Right renal pelvis (tissue), 4 donors: ENCODE results near the gene NUP43. TPM values are rescaled to one million over a fixed set of nuclear protein-coding genes. Genes with fewer than 3 reads are reported as not detected.
"Not testable (repeated sequence)": the region's sequence is repeated elsewhere in the genome, so short reads cannot be mapped to it uniquely, and the experiment has no call there.

ENCODE experiments used
- DNase-seq, 4 donors: peaks; one replicate each; pipeline ENCODE4 v3.0.0-alpha.2; 2013; ENCODE audit warnings: low read depth in 4 of 4, low spot score in 3 of 4, missing footprints in 1 of 4
- polyA plus RNA-seq, 4 donors: library from polyadenylated mRNA; unstranded; fragments of 120-200 nt; gene quantifications; one replicate each; pipeline ENCODE4 v1.2.1, GENCODE V29; 2013; ENCODE audit not compliant: insufficient read length in 4 of 4

Gene NUP43, protein sequence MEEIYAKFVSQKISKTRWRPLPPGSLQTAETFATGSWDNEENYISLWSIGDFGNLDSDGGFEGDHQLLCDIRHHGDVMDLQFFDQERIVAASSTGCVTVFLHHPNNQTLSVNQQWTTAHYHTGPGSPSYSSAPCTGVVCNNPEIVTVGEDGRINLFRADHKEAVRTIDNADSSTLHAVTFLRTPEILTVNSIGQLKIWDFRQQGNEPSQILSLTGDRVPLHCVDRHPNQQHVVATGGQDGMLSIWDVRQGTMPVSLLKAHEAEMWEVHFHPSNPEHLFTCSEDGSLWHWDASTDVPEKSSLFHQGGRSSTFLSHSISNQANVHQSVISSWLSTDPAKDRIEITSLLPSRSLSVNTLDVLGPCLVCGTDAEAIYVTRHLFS
- polyA plus RNA-seq = 10 to 100 TPM; 36.2 to 46.0 (median 43.4) TPM

DNA sequence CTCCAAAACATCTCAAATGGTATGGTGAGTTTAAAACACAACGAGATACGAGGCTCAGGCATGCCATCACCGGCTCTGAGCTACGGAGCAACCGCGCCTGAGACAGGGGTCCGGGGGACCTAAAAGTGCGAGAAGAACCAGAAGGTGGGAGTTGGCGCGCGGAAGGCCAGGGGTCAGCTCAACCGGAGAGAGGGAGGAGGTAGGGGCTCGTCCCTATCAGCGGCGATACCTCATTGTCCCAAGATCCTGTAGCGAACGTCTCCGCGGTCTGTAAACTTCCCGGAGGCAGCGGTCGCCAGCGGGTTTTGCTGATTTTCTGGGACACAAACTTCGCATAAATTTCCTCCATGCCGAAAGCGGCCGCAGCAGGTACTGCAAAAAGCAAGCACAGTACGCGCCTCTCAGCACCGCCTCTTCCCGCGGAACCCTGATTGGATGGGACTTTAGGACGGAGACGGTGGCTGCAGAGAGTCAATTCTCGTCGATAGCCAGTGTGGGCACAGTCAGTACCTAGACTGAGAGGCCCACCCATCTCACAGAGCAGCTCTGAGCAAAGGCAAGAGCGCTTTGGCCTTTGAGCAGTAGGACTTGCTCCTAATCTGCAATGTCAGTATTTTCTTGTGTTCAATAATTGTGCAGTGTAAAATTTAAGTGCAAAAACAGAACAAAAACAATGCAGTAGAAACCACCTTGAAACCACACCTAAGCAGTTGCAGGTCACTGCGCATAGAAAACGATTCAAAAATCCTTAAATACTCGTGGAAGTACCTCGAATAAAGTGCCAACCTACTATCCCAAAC, at the start of gene NUP43:
Gene NUP43 (minus strand): TSS at position 383 of the 800 bp plus-strand sequence. CDS start 34 bp downstream, at position 349.
- peak; percentile 88 to 92 (median 90) for DNase-seq

DNA sequence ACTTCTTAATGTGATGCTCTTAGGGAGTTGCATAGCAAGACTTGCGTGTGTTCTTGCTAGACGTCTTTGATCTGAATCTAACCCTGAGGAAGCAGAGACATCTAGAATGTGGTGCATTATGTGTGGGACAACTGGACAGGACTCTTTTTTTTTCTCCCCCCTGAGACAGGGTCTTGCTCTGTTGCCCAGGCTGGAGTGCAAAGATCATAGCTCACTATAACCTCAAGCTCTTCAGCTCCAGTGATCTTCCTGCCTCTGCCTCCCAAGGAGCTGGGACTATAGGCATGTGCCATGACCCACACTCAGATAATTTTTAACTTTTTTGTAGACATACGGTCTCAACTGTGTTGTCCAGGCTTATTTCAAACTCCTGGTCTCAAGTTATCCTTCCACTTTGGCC, 37.2 kb upstream of the NUP43 start:
- DNase-seq = no peak

DNA sequence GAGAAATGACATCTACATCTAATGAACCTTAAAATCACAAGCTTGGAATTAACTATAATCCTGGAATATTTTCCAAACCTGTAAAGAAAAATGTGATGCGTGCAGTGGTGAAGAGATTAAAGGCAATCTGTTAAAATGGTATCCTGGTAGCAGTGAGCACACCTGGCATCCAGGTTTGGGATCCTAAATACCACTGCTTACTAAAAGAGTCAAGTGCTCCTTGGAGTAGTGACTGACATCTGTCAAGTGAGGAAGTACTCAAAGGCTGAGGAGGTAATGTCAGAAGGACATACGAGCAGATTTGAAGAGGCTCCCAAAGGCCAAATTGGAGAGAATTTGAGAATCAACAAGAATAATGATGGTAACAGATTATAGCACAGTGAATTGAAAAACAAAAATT, 36.0 kb upstream of the NUP43 start:
- DNase-seq = no peak

DNA sequence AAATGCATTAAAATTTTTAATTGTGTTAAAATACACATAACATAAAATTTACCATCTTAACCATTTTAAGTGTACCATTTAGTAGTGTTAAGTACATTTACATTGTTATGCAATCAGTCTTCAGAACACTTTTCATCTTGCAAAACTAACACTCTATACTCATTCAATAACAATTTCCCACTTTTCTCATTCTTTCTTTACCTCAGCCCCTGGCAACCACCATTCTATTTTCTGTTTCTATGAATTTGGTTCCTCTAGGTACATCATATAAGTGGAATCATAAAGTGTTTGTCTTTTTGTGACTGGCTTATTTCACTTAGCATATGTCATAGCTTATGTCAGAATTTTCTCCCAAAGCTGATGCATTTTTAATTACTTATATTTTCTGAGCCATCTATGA, 35.4 kb upstream of the NUP43 start:
- no peak for DNase-seq

DNA sequence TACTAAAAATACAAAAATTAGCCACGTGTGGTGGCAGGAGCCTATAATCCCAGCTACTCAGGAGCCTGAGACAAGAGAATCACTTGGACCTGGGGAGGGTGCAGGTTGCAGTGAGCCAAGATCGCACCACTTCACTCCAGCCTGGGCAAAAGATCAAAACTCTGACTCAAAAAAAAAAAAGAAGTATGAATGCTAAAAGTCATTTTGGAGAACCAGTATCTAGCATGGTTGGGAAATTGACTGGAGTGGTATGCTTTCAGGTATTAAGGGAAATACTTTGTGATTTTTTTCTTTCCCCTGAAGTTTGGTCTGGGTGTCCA, 33.3 kb upstream of the NUP43 start:
- no peak for DNase-seq

DNA sequence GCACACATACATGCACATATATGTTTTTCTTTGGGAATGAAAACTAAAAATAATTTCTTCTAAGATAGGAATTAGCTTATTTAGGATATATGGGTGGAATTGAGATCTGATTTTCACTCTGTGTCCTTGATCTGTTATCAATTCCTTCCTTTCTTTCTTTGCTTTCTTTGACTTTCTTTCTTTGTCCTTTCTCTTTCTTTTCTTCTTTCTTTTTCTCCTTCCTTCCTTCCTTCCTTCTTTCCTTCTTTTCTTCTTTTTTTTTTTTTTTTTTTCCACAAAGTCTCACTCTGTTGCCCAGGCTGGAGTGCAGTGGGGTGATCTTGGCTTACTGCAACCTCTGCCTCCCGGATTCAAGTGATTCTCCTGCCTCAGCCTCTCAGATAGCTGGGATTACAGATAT, 31.3 kb upstream of the NUP43 start:
- no peak for DNase-seq

DNA sequence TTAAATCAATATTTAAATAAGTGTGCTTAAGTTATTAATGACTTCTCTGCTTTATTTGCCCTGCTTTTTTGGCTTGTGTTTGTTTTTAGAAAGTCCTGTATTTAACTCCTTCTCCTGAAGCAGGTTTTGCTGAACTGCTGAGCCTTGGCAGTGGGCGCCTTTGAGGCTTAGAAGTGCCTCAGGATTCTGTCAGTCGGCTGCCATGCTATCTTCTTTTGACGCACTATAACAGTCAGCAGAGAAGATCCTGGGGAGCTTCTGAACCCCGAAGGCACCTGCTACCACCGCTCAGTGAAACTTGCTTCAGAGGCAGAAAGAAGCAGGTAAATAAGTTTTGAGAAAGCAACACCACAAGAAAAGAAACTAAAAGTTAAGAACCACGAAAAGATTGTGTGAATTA, 25.6 kb upstream of the NUP43 start:
- no peak for DNase-seq

DNA sequence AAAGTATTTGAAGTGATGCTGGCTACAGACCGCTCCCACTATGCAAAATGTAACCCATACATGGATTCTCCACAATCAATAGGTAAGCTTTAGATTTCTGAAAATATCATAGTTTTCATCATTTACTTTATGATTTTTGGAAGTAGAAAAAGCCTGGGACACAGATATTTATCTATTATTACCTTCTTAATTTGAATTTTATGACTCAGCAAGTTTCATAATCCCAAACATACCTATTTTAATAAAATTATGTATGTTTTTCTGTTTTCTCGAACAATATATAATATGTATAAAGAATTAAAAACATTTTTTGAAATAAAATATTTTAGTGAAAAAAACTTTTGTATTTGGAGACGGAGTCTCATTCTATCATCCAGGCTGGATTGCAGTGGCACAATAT, 24.9 kb upstream of the NUP43 start:
- DNase-seq = no peak

DNA sequence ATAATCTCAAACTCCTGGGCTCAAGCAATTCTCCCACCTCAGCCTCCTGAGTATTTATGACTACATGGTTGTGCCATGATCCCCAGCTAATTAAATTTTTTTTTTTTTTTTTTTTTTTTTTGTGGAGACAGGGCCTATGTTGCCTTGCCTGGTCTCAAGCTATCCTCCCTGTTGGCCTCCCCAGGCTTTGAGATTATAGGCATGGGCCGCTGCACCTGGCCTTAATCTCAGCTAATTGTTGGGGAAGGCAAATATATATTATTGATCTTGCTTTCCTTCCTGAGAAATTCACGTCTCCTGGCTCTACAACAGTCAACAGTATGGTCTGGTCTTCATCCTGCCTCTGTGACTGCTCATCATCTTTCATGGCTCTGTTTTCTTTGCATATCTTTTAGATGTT, 23.3 kb upstream of the NUP43 start:
- no peak for DNase-seq

DNA sequence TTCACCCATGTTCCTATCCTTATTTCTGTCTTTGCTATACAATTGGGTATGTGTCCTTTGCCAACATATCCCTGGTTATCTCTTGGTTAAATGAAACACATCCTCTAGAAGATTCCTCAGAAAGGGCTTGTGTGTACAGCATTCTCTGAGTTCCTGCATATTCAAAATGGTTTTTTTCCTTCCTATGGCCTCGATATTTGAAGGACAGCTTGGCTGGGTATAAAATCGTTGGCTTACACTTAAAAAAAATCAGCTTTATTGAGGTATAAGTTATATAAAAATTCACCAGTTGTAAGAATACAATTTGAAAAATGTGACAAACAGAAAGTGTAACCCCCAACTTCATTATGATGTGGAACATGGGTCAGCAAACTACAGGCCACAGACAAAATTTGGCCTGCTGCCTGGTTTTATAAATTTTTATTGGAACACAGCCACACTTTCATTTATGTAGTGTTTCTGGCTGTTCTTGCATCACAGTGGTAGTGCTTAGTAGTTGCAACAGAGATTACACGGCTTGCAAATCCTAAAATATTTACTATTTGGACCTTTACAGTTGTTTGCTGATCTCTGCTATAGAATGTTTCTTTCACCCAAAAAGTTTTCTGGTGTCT, 19.9 kb upstream of the NUP43 start:
- no peak for DNase-seq

DNA sequence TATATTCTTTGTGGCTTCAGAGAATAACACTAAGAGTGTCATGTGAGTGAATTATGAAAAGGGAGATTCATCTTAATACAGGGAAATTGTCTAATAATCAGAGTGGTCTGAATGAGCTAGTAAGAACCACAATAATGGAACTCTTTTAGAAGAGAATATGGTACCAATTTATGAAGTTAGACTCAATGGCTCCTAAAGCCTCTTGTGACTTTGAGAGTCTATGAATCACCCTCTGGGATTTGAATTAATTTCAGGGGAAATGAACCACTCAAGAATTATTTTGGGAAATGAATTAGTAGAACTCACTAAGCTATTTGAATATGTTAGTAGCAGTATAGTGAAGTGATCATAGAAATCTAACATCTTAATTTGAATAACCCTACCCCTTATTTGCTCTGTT, 17.5 kb upstream of the NUP43 start:
- no peak for DNase-seq

DNA sequence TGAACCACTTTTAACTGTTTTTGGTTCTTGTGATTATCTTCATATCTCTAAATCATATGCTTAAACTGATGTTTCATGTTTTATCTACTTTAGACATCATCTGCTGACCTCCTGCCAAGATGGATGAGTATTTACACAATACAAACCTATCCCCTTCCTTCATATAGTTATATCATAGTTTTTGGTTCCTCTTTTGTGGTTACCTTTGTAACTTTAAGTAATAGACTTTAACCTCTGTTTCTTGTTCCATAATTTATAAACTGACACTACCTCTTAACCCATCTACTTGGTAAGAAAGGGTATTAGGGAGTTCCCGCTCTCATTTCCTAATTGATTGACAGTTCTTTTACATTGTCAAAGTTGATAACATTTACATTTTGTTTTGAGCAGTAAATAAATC, 15.1 kb upstream of the NUP43 start:
- DNase-seq = no peak

DNA sequence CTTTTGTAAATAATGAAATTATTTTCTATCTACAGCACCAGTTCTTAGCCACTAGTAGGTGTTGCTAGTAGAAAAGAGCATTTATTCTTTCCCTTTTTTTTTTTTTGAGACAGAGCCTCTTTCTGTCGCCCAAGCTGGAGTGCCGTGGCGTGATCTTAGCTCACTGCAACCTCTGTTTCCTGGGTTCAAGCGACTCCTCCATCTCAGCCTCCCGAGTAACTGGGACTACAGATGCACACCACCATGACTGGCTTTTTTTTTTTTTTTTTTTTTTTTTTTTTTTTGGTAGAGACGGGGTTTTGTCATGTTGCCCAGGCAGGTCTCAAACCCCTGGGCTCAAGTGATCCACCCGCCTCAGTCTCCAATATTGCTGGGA, 9.9 kb upstream of the NUP43 start:
- no peak for DNase-seq

DNA sequence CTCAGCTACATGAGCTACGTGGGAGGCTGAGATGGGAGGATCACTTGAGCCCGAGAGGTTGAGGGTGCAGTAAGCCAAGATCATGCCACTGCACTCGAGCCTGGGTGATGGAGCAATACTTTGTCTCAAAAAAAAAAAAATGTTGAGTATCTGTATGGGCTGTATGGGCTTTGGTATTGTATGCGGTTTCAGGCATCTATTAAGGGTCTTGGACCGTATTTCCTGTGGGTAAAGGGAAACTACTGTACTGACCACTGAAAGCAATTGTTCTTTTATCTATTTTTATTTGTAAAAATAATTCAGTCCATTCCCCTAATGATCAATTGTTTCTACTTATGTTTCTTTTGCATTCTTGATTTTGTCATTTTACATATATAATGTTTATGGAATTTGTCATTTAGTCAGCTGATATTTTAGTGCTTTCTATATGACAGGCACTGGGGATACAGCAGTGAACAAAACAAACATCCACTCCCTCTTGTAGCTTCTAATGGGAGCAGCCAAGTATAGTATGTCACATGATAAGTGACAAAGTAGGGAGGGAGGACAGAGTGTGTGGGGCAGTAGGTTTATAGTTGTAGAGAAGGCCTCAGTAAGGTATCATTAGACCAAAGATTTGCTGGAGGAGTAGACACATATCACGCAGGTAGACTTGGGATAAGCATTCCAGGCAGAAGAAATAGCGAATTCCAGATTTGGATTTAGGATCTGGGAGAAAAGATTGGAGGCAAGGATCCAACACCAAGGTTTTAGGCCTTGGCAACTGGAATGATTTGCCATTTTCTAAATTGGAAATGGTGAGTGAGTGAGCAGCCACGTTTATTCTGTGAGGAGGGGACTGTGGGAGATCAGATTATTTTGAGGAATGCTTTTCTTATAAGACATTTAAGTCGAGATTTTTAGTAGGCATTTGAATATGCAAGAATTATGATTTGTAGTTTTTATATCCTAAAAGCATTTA, 9.3 kb upstream of the NUP43 start:
- DNase-seq = no peak

DNA sequence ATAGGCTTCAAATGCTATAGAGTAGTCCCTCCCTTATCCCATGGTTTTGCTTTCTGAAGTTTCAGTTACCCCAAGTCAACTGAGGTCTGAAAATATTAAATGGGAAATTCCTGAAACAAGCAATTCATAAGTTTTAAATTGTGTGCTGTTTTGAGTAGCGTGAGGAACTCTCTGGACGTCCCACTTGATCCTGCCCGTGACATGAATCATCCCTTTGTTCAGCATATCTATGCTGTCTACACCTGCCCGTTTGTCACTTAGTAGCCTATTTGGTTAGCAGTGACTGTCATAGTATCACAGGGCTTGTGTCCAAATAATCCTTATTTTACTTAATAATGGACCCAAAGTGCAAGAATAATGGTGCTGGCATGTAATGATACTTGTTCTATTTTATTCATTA, 8.2 kb upstream of the NUP43 start:
- no peak for DNase-seq

DNA sequence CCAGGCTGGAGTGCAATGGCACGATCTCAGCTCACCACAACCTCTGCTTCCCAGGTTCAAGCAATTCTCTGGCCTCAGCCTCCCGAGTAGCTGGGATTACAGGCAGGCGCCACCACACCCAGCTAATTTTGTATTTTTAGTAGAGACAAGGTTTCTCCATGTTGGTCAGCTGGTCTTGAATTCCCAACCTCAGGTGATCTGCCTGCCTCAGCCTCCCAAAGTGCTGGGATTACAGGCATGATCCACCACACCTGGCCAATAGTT, 7.0 kb upstream of the NUP43 start:
- DNase-seq = not testable (repeated sequence)

DNA sequence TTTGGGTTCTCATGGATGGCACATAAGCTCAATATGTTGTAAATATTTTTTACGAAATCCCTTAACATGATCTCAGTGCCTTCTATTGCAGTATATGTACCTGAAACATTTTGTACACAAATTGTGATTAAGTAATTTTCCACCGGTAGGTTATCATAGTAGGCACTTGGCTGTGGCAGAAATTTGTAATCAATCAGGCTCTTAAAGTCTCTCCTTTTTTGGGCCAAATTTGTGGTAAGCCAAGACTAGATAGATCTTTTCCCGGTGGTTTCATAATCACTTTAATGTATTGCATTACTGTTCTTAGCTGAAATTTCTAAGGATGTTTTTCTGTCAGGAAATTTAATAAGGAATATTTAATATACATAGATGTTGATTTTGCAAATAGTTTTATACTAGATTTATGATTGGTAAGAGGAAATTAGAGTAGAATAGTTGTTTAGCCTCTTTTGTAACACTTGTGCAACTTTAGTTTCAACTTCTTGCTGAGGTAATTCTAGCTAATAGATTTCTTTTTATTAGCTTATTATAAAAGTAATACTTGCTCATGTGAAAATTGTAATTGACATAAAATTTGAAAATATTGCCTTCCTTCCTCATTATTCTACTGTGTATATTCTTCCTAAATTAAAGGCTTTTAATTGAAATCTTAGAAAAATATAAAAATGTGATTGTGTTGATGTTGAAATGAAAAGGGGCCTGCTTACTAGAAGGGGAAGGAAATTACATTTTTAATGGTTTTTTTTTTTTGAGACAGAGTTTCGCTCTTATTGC, 6.5 kb upstream of the NUP43 start:
- DNase-seq = no peak

DNA sequence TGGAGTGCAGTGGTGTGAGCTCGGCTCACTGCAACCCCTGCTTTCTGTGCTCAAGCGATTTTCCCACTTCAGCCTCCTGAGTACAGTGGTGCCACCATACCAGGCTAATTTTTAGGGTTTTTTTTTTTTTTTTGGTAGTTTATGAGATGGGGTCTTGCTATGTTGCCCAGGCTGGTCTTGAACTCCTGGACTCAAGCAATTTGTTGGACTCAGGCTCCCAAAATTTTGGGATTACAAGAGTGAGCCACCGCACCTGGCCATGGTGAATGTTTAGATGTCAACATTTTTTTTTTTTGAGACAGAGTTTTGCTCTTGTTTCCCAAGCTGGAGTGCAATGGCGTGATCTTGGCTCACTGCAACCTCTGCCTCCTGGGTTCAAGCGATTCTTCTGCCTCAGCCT, 5.6 kb upstream of the NUP43 start:
- not testable (repeated sequence) for DNase-seq

DNA sequence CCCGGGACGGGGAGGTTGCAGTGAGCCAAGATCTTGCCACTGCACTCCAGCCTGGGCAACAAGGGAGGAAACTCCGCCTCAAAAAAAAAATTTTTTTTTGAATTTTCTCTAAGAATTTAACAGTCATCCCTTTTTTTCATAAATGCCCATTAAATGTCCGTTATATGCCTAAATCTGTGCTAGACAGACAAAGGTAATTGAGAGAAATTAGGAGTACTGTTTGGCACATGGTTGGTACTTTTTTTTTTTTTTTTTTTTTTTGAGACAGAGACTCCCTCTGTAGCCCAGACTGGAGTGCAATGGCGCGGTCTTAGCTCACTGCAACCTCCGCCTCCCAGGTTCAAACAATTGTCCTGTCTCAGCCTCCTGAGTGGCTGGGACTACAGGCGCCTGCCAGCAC, 4.9 kb upstream of the NUP43 start:
- DNase-seq = no peak

DNA sequence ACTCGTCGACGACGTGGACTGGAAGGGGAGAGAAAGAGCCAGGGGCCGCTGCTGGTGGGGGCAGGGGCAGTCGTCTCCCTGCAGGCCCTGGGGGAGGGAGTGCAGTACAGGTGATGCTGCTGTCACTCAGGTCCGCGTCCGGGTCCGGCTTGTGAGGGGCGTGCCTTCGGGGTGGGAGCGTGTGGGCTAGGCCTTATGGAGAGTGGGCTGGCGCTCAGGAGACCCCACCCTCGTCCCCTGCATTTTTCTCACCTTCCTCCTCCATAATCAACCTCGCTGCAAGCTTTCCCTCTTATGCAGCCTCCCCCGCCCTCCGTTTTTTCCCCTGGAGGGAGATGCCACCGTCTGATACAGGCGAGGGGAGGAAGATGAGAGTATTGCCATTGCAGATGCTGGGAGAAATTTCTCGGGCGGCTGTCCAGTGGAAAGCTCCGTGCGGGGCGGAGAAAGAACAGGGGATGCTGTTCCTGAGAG, 3.8 kb upstream of the NUP43 start:
- peak in 3 of 4 donors; percentile 32 to 44 (median 39) for DNase-seq
